ENCODE data around the gene NUCKS1.

Gene NUCKS1
- 183 to 253 (median 232) reads per million in 4 experiments for total RNA-seq

GRCh38 chr1:205750138-205751035 lies at the start of gene NUCKS1:
TSS of gene NUCKS1 (minus strand) at chr1:205750182. CDS start at chr1:205749973, 209 bp downstream.
- DNase-seq, result peak; percentile 96

- no peak for DNase-seq
Measured at GRCh38 chr1:205798577-205798976, 48.6 kb upstream of the NUCKS1 start.

GRCh38 chr1:205797168-205797567 lies 47.2 kb upstream of the NUCKS1 start:
- DNase-seq, result no peak

DNA sequence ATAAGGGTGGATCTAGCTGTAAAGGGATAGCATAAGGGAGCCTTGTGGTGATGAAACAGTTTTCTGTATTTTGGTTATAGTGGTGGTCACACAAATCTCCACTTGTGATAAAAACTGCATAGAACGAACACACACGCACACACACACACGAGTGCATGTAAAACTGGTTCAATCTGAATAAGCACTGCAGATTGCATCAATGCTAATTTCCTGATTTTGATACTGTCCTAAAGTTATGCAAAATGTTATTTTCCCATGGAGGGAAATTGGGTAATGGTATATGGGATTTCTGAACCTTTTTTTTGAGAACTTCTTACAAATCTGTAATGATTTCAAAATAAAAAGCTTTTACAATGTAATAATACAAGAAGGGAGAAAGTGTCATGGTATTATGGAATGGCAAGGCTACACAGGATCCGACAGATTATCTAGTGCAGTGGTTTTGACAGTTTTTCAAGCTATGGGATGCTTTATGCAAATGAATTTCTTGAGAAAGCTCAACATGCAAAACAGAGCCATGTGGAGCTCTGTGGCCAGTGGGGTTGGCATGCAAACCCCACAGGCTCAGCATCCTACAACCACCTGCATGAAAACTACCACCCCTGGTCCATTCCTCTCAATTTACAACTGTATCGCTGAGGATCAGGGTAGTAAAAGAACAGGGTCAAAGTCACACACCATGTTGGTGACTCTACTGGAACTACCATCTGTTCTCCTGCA lies 44.2 kb upstream of the NUCKS1 start:
- no peak for DNase-seq

DNA sequence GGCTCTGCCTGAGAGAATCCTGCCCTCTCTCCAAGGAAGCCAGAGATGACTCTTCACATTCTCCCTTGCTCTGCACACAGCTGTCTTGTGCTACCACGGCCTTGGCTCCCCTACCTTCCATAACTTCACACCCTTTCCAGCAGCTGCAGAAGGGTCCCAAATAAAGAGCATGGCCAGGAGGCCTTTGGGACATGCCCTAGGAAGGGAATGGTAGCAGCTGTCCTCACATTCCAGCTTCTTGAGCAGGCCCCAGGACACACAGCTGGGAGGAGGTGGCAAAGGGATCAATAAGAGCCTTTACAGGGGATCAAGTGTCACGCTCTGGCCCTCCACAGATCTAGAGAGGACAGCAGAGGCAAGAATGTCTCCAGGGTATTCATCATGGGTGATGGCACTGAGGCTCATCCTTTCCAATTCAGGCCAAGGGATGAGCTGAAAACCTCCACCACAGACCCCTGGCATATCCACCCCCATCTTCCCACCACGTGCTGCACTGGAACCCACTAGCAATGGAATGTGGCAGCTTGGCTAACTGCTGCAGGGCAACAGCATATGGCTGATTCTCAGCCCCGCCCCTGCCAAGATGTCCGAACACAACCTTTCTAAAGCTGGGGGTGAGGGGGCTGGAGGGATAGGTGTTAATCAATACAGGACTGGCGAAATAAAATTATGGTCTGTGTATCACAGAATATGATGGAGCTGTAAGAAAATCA lies 43.1 kb upstream of the NUCKS1 start:
- no peak for DNase-seq

DNA sequence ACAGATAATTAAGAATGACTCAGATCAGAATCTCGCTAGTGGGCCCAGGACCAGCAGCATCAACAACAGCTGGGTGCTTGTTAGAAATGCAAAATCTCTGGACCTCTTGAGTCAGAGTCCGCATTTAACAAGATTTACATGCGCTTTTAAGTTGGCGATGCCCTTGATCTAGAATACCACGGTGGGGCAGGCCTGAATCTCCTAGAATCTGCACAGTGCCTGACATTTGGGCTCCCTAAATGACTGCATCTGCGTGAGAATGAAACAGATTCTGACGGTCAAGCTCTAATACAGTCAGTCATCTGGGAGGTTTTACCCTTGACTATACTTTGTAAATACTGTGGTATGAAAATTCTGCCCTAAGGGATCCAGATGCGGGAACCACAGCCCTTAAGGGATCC lies 42.5 kb upstream of the NUCKS1 start:
- DNase-seq, result no peak

DNA sequence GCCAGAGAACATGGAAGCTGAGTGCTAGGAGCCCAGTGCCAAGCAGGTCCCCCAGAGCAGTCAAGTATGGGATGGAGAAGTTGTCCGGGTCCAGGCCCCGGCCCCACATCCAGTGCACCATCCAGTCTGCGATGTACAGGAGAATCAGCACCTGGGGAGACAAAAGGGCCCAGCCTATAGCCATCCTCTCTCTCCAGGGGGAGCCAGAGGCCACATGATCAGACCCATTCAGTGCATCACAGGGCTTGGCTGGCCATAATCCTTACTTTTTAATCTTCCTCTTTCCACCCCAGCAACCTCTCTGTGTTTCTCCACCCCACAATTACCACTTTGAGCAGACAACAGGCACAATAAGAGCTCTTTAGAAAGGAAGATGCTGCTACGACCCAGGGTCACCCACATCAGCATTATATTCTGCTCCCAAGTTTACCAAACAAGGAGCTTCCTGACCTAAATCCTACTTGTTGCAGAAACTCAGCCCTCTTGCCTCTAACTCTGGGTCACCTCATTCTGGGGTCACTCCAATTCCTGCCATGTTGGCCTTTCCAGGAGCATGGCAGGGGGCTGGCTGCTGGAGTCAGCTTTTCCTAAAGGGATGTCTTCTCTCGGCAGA lies 41.7 kb upstream of the NUCKS1 start:
- DNase-seq, result peak; percentile 41

DNA sequence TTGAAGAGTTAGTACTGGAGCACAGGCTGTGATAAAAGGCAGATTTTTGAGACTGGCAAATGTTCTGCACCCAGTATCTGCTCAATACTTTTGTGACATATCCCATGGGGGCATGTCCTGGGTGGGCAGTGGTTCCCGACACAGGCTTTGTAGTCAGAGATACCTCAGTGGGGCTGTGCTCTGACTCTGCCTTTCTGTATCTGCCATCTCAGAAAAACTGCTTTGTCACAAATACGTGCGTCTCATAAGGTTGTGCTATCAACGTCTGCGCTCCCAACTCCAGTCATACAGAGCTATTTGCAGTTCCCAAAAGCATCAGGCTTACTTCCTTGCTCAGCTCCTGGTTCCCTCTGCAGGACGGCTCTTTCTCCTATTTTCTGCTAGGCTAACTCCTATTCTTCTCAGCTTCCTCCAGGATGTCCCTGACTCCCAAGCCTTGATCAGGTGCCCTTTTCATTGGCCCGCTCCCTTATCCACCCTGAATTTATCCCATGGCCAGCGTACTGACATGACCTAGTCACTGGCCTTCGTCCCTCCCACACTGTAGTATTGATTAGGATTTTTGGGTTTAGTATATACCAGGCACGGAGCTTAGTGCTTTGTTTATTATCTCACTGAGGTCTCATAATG lies 37.4 kb upstream of the NUCKS1 start:
- DNase-seq, result no peak

DNA sequence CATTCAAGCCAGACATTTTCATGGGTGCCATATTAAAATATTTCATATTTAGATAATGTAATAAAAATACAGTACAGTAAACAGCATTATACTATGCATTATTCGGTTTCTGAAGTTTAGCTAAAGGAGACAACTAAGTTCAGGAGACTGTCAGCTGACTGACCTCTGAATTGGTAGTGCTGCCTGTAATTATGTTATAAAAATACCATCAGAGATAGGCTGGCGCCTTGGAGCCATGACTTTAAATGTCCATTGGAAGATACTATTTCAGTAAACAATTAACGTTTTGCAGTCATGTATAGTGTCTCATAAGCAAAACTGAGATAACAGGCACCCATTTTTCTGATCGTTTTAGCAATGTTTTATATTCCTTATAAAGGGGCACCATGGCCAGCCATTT lies 36.6 kb upstream of the NUCKS1 start:
- DNase-seq, result no peak

DNA sequence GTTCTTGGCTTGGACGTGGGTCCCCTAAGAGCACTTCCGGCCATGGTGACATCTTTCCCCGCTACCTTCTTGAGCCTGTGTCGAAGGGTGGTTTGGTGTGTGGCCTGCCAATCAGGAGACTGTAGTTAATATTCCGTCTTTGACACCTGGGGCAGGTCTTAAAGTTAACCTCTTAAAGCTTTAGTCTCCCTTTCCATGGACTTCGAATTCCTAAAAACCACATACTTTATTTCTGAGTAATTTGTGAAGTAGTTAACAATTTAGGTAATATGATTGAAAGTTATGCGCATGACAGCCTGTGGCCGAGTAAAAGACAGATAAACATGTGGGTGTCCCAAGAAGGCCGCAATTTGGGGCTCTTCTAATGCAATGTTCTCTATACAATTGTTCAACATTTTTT lies 35.5 kb upstream of the NUCKS1 start:
- no peak for DNase-seq

GRCh38 chr1:205783904-205784303 lies 33.9 kb upstream of the NUCKS1 start:
- DNase-seq, result no peak

DNA sequence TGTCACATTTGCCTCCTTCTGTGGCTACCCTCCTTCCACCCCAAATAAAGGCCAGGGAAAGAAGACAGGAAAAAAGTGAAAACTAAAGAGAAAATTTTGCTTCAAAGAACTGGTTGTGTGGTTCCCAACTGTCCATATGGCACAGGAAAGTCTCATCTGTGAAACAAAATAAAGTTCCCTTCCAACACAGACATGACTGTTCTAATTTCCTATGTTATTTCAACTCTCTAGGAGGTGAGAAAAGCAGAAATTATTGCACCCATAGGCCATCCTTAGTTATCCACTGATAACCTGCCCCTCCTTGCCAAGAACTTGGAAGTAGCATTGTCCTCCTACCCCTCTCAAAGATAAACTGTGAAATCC lies 33.4 kb upstream of the NUCKS1 start:
- DNase-seq, result no peak

- DNase-seq, result no peak
Measured at GRCh38 chr1:205782627-205783432, 32.8 kb upstream of the NUCKS1 start.

- DNase-seq, result no peak
Measured at GRCh38 chr1:205780335-205780734, 30.4 kb upstream of the NUCKS1 start.

- DNase-seq, result no peak
Measured at GRCh38 chr1:205777994-205778393, 28.0 kb upstream of the NUCKS1 start.

GRCh38 chr1:205775717-205776056 lies 25.7 kb upstream of the NUCKS1 start:
- DNase-seq, result no peak

DNA sequence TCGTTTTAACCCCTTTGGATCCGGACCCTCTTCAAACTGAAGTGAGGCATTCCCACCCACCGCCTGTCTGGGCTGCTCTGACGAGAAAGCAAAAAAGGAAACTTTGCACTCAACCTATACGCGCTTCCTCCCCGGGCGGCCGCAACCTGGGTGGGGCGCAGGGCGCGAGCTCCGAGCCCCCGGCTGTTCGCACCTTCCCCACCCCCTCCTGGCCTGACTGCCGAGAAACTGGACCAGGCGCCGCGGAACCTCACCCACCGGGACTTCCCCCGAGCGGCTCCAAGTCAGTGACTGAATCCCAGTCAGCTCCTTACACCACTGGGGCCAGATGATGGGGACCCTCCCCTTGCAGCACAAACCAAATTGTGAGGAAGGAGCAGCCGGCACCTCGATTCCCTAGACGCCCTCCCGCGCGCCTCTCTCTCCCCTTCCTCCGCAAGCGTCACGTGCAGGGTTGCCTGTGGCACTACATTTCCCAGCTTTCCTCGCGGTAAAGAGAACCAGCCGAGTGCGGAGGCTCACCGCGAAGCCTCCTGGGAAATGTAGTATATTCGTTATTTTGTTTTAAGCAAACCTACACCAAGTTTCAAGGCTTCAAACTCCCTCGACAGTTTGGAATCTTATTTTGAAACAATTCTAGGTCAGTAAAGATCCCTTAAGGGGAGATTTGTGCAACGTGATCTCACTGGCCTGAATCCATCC lies 25.2 kb upstream of the NUCKS1 start, which contains the start of gene RAB29:
RAB29 (minus strand) TSS at position 468 of the 702 bp plus-strand sequence. CDS start 526 bp downstream, outside the sequence.
- peak; percentile 78 for DNase-seq

DNA sequence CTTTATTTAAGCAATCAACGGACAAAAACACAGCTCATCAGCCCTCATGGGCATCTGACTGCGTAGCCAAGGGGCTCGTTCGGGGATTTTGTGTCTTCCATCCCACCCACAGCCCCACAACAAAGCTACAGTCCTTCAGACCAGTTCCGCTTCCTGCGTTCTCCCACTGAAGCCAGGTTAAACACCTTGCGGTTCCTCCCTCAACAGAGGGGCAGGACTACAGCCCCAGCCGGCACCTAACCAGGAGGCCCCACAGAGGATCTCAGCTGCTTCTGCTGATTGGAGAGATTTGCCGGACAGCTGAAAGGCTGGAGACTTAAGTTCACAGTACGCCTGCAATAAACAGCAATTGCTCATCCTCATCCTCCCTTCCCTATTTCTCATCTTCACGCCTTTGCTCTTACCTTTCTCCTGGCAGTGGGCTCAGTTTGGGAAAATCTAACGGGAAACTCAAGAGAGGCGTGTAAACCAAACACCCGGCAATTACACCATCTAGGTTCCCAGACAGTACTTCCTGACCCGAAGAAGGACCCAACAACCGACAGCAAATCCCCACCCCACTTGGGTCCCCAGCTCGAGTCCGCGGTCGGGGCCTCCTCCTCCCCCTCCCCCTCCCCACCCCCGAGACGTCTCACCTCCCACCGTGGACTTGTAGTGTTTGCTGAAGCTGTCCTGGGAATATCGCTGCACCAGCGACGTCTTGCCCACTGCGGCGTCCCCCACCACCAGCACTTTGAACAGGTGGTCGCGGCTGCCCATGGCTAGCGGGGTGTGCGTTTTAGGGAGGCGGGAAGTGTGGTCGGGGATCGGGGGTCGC lies 24.4 kb upstream of the NUCKS1 start:
- peak; percentile 23 for DNase-seq

DNA sequence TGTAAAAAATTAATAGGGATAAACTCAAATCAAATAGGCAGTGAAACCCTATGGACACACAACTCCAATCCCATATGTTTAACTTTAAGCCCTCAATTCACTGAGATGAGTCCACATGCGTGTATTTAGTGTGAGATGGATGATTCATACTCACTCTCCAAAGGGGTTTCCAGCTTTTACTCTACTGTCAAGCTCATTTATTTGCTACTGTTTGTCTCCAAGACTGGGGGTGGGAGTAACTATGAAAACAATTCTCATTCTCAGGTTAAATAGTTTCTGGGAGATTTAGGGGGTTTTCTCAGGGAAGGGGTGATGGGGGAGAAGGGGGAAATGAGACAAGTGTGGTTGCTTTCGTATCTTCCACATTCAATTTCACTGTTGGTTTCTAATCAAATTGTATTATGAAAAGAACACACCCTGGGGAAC lies 22.6 kb upstream of the NUCKS1 start:
- DNase-seq, result no peak

DNA sequence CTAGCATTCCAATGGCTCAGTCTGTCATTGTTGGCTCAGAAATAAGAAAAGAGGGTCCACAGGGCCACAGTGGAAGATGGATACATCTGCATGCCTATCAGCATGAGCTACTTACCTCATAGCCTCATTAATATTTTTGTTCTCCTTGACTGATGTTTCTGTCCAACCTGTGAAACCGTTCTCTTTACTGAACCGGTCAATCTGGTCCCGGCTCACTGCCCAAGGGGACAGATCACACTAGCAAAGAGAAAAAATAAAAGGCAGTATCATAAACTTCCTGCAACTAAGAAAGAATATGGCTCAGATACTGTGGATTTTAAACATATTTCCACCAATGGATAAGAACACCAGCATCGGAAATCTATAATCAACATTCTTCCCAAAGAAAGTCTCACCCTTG lies 20.6 kb upstream of the NUCKS1 start:
- DNase-seq, result no peak

Measured in effector CD8-positive, alpha-beta T cell (primary cell).